WI38 (cell line): Measurements from ENCODE around the gene RBM34.
A peak's percentile ranks its signal among the peaks of the same experiment; 100 is the strongest.

Experiments
- H3K4me3 ChIP-seq: 2 replicates; pipeline ENCODE4 v1.5.1; 2011; ENCODE audit warnings: low read depth, mild to moderate bottlenecking, control low read depth, low read length
- TF ChIP-seq, protein P1 (sequence below): IDR thresholded peaks from 2 replicates; pipeline ENCODE4 v1.5.1; 2012; ENCODE audit warnings: low read depth, mild to moderate bottlenecking, control low read depth, low read length

Gene RBM34

DNA sequence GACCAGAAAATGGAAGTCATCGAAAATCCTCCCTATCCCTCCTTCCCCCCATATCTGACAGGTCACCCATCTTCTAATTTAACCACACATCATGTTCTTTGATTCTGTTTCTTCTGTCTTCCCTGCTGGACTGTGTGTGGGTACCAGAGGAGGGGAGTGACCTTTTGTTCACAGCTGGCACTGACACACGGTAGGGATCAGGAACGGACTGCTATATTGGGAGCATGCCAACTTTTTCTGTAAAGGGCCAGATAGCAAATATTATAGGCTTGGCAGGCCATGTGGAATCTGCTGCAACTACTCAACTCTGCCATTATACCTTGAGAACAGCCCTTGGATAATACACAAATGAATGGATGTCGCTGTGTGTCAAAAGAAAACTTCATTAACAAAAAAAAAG is 24.9 kb downstream of the RBM34 start:
- TF ChIP-seq, protein P1, sequence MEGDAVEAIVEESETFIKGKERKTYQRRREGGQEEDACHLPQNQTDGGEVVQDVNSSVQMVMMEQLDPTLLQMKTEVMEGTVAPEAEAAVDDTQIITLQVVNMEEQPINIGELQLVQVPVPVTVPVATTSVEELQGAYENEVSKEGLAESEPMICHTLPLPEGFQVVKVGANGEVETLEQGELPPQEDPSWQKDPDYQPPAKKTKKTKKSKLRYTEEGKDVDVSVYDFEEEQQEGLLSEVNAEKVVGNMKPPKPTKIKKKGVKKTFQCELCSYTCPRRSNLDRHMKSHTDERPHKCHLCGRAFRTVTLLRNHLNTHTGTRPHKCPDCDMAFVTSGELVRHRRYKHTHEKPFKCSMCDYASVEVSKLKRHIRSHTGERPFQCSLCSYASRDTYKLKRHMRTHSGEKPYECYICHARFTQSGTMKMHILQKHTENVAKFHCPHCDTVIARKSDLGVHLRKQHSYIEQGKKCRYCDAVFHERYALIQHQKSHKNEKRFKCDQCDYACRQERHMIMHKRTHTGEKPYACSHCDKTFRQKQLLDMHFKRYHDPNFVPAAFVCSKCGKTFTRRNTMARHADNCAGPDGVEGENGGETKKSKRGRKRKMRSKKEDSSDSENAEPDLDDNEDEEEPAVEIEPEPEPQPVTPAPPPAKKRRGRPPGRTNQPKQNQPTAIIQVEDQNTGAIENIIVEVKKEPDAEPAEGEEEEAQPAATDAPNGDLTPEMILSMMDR, result no peak
- H3K4me3 ChIP-seq, result no peak overlapping the region

DNA sequence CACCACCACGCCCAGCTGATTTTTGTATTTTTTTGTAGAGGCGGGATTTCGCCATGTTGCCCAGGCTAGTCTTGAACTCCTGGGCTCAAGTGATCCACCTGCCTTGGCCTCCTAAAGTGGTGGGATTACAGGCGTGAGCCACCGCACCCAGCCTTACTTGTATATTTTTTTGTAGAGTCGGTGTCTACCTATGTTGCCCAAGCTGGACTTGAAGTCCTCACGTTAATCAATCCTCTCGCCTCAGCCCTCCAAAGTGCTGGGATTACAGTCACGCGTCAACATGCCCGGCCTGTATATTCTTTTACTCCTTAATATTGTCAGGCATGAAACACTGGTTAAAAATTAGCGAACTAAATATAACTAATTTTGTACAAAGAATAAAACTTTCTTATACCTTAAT is 26.9 kb downstream of the RBM34 start:
- TF ChIP-seq, protein P1, result no peak
- no peak overlapping the region for H3K4me3 ChIP-seq

DNA sequence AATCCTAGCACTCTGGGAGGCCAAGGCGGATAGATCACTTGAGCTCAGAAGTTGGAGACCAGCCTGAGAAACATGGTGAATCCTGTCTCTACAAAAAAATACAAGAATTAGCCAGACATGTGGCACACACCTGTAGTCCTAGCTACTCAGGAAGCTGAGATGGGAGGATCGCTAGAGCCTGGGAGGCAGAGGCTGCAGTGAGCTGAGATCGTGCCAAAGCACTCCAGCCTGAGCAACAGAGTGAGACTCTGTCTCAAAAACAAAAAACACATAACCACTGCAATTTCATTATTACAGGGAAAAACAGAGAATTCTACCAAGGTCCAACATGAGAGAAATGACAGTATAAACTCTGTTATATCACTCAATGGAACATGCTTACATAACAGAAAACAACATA is 28.0 kb downstream of the RBM34 start:
- no peak overlapping the region for H3K4me3 ChIP-seq
- TF ChIP-seq, protein P1, result no peak

DNA sequence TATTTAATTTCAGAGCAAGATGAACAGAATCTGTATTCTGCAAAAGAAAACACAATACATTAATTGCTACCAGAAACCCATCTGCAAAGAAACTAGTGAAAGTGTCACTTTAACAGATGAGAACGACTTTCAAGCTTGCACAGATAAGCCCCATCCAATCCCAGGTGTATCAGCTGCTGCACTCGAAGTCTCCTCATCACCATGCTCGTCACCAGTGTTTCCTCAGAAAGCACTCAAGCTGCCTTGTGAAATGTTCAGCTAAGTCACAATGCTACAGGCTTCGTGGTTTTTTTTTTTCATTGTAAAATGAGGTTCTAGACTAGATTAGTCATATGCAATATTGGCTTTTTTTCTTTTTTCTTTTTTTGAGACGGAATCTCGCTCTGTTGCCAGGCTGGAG is 29.1 kb downstream of the RBM34 start:
- TF ChIP-seq, protein P1, result no peak
- H3K4me3 ChIP-seq, result no peak overlapping the region

DNA sequence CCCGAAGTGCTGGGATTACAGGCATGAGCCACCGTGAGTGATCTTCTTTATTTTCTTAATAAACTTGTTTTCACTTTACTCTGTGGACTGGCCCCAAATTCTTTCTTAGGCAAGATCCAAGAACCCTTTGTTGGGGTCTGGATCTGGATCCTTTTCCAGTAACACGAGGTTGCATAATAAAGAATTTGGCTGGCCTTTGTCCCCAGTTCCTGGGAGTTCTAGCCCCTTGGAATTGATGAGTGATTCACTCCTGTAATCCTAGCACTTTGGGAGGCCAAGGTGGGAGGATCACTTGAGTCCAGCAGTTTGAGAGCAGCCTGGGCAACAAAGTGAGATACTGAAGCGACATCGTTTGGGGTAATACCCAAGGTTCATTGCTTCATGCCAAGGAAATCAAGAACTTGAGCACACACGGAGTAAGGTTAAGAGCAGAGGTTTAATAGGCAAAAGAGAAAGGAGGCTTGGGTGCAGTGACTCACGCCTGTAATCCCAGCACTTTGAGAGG is 30.2 kb downstream of the RBM34 start:
- H3K4me3 ChIP-seq, result no peak overlapping the region
- TF ChIP-seq, protein P1, result no peak

DNA sequence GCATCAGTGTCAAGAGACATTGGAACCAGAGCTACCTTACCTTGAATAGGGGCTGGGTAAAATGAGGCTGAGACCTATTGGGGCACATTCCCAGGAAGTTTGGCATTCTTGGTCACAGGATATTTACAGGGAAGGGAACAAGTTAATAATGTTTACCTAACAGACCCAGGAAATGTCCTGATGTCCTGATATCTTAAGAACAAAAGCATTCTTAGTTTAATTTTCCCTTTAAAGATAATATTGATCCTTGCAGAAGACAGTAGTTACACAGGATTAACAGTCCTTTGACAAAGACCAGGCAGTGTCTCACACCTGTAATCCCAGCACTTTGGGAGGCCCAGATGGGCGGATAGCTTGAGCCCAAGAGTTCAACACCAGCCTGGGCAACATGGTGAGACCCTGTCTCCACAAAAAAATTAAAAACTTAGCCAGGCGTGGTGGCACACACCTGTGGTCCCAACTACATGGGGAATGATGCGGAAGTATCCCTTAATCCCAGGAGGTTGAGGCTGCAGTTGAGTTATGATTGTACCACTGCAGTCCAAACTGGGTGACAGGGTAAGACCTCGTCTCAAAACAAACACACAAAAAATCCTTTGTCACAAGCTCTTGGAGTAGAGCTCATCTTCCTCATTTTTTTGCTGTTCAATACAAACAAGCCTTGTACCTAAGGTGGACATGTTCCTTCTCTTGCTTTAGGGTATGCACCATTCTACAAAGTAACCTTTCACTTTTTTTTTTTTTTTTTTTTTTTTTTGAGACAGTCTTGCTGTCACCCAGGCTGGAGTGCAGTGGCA is 31.1 kb downstream of the RBM34 start:
- H3K4me3 ChIP-seq, result no peak overlapping the region
- TF ChIP-seq, protein P1, result no peak

DNA sequence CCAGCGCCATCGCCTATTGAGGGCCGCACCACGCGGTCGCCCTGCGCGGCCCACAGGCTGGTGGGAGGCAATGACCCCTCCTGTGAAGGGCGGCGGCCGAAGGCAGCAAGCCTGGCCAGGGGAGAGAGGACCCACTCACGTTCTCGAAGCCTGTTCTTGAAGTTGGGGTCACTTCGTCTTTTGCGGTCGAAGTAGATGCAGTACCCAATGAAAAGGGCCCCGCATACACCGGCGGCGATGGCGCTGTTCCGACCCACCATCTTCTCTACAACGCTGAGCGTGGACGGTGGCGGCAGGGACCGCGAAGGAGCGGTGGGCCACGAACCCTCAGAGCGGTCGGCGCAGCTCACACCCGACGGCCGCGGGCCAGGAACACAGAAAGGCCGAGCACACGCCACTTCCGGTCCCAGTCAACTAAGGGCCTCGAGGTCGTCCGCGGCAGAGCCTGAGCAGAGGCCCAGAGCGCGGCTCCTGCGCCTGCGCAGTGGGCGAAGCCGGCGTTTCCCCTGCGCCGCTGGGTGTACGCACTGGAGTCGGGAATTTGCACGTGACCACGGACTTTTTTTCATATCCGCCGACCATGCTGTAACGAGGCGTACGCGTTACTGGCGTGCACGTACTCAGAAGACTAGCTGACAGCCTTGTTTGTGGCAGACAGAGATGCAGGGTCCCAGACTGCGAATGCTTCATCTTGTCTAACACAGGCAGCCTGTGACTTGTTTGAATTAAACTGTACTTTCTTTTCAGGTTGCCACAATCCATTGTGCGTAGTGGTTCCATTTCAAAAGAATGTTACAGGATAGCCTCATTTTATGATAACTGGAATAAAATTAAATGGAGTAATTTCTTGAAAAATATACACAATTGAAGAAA is 32.4 kb downstream of the RBM34 start, which contains the start of gene TOMM20:
TOMM20 (minus strand) TSS at position 382 of the 873 bp plus-strand sequence; CDS start at position 260, 122 bp downstream.
- H3K4me3 ChIP-seq, result peak within 1 kb of the TSS; percentile 99
- TF ChIP-seq, protein P1, result no peak
